CD4-positive, alpha-beta T cell treated with Interleukin-10 for 1 hour (primary cell): Measurements from ENCODE around the gene TENT5C.

Experiments used
- DNase-seq: peaks from one replicate; pipeline ENCODE4 v3.0.0-alpha.2; 2020

TENT5C gene

DNA sequence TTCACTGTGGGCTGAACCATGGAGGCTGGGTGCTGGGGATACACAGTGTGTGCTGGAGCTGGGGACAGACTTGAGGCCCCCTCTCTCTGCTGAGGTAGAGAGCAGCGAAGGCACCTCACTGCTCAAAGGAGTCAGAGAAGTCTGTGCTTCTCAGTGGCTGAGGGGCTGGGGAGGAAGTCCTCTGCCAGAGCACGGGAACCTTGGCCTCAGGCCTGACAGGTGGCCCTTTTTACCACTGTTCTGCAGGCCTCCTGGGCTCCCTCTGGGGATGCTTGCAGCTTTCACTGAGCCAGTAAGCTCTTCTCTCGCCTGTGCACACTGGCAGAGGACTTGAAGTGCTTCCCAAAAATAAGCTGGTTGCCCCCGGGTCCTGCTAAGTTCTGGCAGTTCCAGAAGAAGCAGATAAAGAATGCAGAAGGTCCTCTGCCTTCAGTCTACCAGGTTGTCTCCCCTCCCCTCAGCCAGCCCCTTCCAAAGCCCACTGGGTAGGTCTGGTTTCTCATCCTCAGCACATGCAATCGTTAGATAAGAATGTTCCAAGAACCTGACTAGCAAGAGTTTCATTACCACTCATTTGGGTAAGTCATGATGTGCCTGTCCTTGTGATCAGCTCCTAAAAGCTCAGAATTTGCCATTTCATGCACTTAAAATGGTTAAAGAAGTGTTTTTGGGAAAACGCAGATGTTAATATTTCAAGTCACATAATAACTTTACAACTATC lies 53.9 kb downstream of the TENT5C start:
- DNase-seq: no peak

DNA sequence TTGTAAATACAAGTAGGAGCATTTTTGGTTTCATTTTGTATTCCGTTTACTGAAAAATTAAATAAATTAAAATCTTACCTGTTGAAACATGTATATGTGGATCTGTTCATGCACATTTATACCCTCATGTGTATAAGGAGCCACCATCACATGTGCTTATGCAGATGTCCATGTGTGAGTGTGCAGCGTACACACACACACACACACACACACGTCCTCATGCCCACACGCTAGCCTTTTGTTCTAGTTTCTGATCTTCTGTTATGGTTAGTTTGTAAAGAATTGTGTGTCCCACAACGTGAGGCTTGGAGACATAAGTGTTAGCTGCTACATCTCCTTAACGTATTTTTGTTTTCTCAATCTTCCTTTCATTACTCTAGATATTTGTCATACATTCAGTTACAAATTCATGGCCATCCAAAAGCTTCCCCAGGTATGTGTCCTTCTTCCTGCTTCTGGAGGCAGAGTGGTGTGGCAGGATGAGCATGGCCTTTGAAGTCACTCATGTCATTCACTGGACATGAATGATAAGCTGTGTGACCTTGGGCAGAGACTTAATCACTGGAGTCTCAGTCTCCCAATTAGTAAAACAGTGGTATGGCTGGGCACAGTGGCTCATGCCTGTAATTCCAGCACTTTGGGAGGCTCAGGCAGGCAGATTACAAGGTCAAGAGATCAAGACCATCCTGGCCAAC lies 54.6 kb downstream of the TENT5C start:
- no peak for DNase-seq

DNA sequence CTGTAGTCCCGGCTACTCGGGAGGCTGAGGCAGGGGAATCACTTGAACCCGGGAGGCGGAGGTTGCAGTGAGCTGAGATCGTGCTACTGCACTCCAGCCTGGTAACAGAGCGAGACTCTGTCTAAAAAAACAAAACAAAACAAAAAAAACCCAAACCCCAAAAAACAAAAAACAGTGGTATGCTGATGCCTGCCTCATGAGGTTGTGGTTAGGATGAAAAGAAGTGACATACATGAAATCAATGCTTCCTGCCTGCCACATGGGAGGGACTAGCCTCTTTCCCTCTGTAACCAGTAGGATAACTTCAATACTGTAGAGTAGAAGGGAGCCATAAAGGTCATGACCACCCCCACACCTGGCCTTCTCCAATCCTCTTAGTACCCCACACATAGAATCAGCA lies 55.2 kb downstream of the TENT5C start:
- peak; percentile 81 for DNase-seq

DNA sequence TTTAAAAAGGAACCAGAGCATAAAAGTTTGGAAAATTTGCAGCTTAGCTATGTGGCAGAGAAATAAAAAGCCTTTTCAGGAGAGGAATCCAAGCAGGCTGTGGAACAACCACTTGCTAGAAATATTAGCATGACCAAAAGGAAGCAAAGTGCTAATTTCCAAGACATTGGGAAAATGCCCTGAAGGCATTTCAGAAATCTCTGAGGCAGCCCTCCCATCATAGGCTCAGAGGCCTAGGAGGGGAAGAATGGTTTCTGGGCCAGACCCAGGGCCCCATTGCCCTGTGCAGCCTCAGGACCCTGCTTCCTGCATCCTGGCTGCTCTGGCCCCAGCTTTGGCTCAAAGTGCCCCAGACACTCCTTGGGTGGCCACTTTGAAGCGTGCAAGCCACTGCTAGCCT lies 56.8 kb downstream of the TENT5C start:
- no peak for DNase-seq

DNA sequence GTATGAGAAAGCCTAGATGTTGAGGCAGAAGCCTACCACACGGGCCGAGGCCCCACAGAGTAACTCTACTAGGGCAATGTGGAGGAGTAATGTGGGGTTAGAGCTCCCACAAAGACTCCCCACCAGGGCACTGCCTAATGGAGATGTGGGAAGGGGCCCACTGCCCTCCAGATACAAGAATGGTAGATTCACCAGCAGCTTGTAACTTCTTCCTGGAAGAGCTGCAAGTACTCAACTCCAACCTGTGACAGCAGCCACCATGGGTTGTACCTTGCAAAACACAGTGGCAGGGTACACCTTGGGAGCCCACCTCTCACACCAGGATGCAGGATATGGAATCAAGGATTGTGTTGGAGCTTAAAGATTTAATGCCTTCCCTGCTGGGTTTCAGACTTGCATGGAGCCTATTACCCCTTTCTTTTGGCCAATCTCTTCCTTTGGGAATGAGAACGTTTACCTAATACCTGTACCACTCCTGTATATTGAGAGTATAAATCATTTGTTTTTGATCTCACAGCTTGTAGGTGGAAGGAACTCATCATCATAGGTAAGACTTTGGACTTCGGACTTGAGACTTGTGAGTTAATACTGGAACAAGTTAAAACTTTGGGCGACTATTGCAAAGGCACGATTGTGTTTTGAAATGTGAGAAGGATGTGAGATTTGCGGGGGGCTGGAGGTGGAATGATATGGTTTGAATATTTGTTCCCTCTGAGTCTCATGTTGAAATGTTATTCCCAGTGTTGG lies 57.5 kb downstream of the TENT5C start:
- DNase-seq: no peak

DNA sequence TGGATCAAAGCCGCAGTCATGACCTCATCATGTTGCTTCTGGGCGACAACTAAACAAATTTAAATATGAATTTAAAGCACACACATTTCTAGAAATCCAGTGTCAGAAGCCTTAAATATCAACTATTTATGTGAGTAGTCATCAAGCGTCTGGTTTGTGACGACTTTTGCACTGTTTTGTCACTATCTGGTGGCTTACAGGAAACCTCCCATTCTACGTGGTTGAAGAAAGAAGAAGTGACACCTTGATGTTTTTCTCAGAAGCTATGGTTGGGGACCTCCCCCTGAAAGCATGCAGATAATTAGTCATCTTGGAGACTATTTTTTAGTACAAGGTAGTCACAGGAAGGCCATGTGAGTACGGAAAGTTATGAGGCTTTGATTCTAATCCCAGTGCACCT lies 58.5 kb downstream of the TENT5C start:
- peak; percentile 90 for DNase-seq

DNA sequence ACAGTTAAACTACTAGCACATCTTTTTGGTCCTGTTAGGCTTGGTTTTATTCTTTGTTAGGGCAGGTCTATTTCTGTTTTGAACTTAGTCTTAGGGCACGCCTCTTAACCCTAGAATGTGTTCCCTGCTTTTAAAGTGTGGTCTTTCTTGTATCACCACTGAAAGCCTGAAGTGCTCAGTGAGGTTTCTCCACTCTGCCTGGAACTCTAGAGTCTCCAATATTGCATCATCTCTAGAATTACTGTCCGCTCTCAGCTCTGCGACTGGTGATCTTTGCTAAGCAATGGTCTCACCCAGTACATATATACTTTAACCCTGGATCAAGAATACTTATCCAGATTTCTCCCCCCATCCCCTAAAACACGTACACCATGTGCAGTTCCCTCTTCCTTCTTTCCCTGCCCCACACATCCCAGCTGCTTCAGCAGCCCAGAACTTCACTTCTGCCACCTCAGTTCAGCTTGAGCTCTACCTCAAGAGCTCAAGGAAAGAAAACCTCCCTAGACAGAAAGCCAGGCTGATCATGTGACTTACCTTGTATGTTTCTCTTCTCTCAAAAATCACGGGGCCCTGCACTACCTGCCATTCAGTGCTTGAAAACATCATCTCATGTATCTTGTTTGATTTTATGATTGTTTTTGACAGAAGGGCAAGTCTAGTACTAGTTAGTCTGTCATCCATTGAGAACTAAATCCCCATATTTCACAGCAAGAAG lies 59.9 kb downstream of the TENT5C start:
- no peak for DNase-seq

DNA sequence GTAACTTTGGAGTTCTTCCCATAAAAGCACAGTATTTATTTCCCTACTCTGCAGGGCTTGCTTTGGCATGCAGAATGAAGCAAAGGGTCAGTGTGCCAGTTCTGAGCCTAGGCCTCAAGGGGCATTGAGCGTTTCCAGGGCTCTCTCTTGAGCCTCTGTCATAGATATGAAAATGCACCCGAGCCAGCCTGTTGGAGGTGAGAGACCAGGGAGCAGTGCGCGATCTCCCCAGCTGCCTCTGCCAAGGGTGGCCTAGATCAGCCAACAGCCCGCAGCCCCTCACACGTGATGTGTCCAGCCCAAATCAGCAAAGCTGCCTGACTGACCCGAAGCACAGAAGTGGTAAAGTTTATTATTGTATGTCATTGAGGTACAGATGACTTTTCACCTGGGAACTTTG lies 63.7 kb downstream of the TENT5C start:
- DNase-seq: no peak

DNA sequence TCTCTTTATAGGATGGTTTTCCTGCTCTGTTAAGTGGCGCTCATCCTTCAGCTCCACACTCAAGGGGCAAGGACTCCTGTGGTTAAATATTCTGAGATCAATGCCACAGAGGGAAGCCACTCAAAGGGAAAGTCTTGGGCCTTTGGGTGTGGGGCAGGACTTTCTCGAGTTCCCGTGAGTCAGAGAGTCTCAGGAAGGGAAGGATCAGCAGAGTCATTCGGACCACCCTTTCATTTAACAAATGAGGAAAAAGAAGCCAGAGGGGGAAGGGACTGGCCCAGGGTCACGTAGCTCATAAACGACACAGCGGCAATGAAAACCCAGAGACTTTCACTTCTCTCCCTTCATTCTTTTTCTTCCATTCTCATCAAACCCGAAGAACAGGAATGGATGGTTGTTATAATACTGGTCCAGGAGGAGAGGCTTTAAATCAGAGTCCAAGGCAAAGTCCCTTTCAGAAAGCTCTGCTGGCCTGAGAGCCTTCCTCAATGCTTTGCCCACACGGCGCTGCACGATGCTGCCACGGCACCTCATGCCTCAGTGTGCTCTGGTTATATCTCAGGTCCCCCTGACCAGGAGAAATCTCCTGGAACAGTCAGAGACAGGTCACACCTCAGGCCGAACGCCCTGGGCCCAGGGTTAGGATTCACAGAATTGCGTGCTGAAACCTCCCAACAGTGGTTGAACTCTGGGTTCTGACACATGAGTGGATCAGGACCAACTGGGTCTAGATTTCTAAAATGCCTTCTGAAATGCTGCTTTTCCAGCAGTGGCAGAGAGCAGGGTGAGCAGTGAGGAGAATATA lies 65.3 kb downstream of the TENT5C start:
- DNase-seq: no peak

DNA sequence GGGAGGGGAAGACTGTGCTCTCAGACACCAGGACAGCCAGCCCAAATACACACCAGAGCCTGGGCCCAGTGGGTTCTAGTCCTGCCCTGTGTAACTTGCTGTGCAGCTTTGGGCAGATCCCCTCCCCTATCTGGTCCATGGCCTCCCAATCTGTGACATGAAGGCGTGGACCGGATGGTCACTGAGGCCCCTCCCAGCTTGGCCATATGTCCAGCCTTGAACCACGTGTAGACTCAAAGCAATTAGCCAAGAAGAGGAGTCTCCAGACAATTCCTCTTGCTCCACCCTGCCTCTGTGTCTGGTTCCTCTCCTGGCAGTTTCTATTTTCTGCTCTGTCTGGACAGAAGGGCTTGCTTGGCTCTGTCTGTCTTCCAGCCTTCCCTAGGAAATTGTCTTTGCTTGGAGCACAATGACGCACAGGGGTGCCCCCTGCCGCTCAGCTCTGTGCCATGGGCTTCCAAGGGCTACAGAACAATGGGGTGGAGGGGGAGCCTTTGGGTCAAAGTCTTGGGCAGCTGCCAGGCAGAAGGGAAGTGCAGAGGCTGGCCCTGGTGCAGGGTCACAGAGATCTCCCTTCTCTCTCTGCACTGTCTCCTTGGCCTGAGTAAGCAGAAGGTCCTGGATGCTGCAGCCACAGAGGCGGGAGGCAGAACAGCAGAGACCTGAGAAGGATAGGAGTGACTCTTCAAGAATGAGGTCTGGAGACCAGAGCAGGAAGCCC lies 66.1 kb downstream of the TENT5C start:
- no peak for DNase-seq

DNA sequence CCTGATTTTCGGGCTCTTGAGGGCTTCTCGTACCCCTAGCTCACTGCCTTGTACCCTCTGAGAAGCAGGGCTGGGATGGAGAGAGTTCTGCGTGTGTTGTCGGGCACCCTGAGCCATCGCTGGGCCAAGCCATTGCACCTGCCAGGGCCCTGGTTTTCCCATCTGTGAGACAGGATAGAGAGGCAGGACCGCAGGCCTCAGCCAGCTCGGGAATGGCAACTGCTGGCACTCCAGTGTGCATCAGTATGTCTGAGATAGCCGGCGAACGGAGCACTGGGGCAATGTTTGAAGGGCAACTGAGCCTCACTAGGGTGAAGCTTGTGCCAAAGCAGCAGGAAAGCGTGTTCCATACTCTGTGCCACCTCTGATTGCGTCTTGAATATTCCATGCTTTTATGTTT lies 66.9 kb downstream of the TENT5C start:
- no peak for DNase-seq

DNA sequence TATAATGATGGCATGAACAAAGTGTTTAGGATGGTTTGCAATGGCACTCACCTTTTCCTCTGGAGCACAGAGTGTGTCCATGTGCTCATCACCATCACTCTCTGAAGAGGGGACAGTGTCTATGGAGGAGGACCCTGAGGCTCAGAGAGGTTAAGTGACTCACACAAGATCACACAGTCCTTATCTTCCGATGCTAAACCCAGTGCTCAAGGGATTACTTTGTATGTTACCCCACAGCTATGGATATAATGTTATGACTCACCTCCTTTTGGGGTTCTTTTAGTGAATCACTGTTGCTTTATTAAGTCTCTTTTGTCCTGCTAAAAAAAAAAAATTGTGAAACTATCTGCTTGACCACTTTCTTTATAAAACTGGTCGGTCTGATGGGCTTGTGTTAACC lies 67.6 kb downstream of the TENT5C start:
- no peak for DNase-seq

DNA sequence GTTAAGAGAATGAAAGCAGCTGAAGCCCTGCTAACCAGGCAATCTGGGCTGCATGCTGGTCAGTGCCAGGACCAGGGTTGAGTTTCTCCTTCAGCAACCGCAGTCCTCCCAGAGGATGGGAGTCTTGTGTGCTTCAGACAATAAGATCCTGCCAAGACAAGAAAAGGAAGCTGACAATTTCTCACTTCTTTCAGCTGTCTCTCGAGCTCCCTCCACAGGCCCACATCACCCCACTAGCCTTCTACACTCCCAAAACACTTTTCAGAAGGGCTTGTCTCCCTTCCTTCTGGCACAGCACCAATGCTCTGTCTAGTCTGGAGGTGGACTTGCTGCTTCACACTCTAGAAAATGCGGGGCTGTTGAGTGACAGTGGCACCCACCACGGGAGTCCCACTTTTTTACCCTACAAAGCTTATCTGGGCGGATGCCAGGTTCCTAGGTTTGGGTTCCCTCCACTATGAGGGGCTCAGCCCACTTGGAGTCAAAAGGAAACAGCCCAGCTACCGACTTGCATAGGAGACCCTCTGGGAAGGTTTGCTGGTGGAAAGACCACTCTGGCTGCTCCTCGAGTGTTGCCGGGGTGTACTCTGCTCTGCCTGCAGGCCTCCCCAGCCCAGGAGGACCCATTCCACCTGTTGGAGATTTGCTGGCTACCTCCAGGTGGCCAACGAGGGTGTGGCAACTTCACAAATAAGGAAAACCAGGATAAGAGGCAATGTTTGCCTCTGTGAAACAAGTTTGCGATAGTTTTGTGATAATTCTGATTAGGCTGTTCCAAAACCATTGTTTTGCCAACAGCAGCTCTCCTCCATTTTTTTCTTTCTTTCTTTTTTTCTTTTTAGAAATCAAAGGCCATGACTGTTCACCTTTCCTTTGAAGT lies 68.9 kb downstream of the TENT5C start:
- DNase-seq: peak; percentile 73

DNA sequence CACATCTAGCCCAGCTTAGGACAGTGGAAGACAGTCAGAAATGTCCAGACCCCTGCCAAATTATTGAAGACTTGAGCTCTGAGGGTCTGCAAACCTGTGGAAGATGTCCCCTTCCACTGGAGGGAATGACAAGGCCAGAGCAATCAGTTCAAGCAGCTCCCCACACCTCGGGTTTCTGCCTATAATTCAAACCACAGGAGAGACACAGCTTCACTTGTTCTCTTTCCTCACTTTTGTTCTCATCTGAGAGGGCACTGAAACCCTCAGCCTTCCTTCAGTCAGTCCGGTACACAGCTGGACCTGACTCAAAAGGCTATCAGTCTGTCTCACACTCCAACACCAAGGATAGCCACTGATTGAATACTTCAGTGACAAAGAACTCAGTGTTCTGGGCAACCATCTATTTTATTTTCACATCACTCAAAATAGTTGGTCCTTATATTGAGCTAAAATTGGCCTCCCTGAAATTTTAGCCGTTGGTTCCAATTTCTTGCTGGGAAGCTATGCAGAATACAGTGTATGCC lies 70.1 kb downstream of the TENT5C start:
- no peak for DNase-seq

DNA sequence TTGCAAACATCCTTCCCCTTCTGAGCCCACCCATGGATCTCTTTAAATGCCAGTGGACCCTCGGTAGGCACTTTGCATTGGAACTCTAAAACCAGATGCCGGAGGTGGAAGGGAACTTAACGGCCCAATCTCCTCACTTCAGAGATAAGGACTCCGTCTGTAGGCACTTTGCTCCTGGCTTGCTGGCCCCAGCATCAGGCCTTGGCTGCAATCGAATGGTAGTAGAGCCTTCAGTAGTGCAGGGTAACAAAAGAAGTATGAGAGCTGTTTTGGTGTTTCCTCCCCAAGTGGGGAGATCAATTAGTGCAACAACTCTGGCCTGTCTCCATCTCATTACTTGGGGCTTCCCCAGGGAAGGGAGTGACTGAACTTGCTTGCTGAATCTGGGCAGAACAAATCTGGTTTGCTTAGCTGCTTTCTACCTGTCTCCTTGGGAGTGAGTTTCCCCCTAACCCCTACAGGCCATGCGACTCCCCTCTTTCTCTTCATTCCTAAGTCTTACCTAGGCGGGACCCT lies 70.8 kb downstream of the TENT5C start:
- no peak for DNase-seq
